ENCODE results near the gene TINAG.

Gene TINAG

GRCh38 chr6:54419885-54420284 is 111.6 kb downstream of the TINAG start:
- Histone ChIP-seq H3K4me1 (ENCODE audit: control insufficient read depth, insufficient read depth, low read length) (no peaks in the 10 kb centered on the region), H3K4me3 (ENCODE audit: low read length) (no peak overlapping the region), H3K27ac (ENCODE audit: low read length) (no peak overlapping the region), H3K36me3 (ENCODE audit: control insufficient read depth, insufficient read depth, low read length) (no peaks in the 10 kb centered on the region), H3K9me3 (ENCODE audit: control insufficient read depth, insufficient read depth, low read length) (no peaks in the 10 kb centered on the region), H3K27me3 (ENCODE audit: control insufficient read depth, insufficient read depth, low read length) (no peaks in the 10 kb centered on the region)
- DNase-seq (ENCODE audit: low read depth, low spot score) = no peak
- no CpG with 5 or more reads among the region's 3 CpGs for WGBS (ENCODE audit: insufficient coverage, insufficient read length)

DNA sequence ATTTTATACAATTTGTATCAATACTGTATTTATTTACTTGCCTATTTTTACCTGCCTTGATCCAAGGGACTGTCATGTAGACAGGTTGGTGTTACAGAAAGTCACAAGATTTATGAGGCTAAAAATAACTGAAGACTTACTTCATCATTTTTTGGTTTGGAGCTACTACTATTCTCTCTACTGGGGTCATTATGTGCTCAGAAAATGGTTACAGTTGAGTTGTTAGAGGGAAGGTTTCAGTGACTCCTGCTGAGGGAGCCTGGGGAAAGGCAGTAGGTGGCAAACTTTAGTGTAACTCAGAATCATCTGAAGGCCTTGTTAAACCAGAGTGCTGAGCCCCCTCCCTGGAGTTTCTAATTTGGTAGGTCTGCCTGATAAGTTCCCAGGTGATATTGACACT is 118.8 kb downstream of the TINAG start:
- no peak for DNase-seq (ENCODE audit: low read depth, low spot score)
- Histone ChIP-seq H3K4me3 (ENCODE audit: low read length) (no peak overlapping the region), H3K27me3 (ENCODE audit: control insufficient read depth, insufficient read depth, low read length) (no peaks in the 10 kb centered on the region), H3K27ac (ENCODE audit: low read length) (no peak overlapping the region), H3K4me1 (ENCODE audit: control insufficient read depth, insufficient read depth, low read length) (no peaks in the 10 kb centered on the region), H3K36me3 (ENCODE audit: control insufficient read depth, insufficient read depth, low read length) (no peaks in the 10 kb centered on the region), H3K9me3 (ENCODE audit: control insufficient read depth, insufficient read depth, low read length) (no peaks in the 10 kb centered on the region)

GRCh38 chr6:54427396-54427937 is 119.2 kb downstream of the TINAG start:
- no peak for DNase-seq (ENCODE audit: low read depth, low spot score)
- Histone ChIP-seq H3K36me3 (ENCODE audit: control insufficient read depth, insufficient read depth, low read length) (no peaks in the 10 kb centered on the region), H3K27ac (ENCODE audit: low read length) (no peak overlapping the region), H3K4me1 (ENCODE audit: control insufficient read depth, insufficient read depth, low read length) (no peaks in the 10 kb centered on the region), H3K27me3 (ENCODE audit: control insufficient read depth, insufficient read depth, low read length) (no peaks in the 10 kb centered on the region), H3K9me3 (ENCODE audit: control insufficient read depth, insufficient read depth, low read length) (no peaks in the 10 kb centered on the region), H3K4me3 (ENCODE audit: low read length) (no peak overlapping the region)
- no CpG with 5 or more reads among the region's 1 CpG for WGBS (ENCODE audit: insufficient coverage, insufficient read length)

DNA sequence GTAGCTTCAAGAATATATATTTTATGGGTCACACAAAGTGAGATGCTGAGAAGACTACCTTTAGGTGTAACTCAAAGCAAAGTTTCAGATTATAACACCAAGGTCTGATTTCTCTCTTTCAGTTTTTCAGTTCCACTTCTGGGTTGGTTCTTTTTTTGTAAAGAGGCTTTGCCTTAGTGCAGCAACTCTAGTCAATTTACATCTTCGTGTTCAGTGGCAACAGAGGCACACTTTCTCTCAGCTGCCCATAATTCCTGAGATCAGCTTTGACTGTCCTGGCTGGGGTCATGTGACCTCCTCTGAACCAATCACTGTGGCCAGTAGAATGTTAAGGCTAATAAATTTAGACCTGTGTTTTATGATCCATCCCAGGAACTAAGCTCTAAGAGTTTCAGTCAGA is 120.2 kb downstream of the TINAG start:
- no peaks in the 10 kb centered on the region for H3K36me3 ChIP-seq (ENCODE audit: control insufficient read depth, insufficient read depth, low read length)
- no CpG with 5 or more reads among the region's 1 CpG for WGBS (ENCODE audit: insufficient coverage, insufficient read length)
- H3K4me3 ChIP-seq (ENCODE audit: low read length) = no peak overlapping the region
- no peak for DNase-seq (ENCODE audit: low read depth, low spot score)
- H3K4me1 ChIP-seq (ENCODE audit: control insufficient read depth, insufficient read depth, low read length) = no peaks in the 10 kb centered on the region
- H3K27me3 ChIP-seq (ENCODE audit: control insufficient read depth, insufficient read depth, low read length) = no peaks in the 10 kb centered on the region
- no peaks in the 10 kb centered on the region for H3K9me3 ChIP-seq (ENCODE audit: control insufficient read depth, insufficient read depth, low read length)
- H3K27ac ChIP-seq (ENCODE audit: low read length) = no peak overlapping the region

GRCh38 chr6:54431466-54431865 is 123.2 kb downstream of the TINAG start:
- H3K27me3 ChIP-seq (ENCODE audit: control insufficient read depth, insufficient read depth, low read length) = no peaks in the 10 kb centered on the region
- no peaks in the 10 kb centered on the region for H3K9me3 ChIP-seq (ENCODE audit: control insufficient read depth, insufficient read depth, low read length)
- H3K27ac ChIP-seq (ENCODE audit: low read length) = no peak overlapping the region
- no CpG with 5 or more reads among the region's 2 CpGs for WGBS (ENCODE audit: insufficient coverage, insufficient read length)
- no peak for DNase-seq (ENCODE audit: low read depth, low spot score)
- no peaks in the 10 kb centered on the region for H3K4me1 ChIP-seq (ENCODE audit: control insufficient read depth, insufficient read depth, low read length)
- H3K4me3 ChIP-seq (ENCODE audit: low read length) = no peak overlapping the region
- H3K36me3 ChIP-seq (ENCODE audit: control insufficient read depth, insufficient read depth, low read length) = no peaks in the 10 kb centered on the region
